ENCODE results near the gene GTF2H2.
"Not testable (repeated sequence)": the region's sequence is repeated elsewhere in the genome, so short reads cannot be mapped to it uniquely, and the experiment has no call there.

Gene GTF2H2

GRCh38 chr5:71067262-71067928 lies at the start of gene GTF2H2:
Gene GTF2H2, minus strand, starts transcription at chr5:71067676. Its CDS starts 4,913 bp downstream, at chr5:71062763.
- DNase-seq (ENCODE audit: extremely low read depth, low read depth), result not testable (repeated sequence)

- DNase-seq (ENCODE audit: extremely low read depth, low read depth), result not testable (repeated sequence)
These were observed 42.3 kb upstream of the GTF2H2 start for GRCh38 chr5:71109730-71110275.

- not testable (repeated sequence) for DNase-seq (ENCODE audit: extremely low read depth, low read depth)
These were observed 32.5 kb upstream of the GTF2H2 start for GRCh38 chr5:71099996-71100395.

DNA sequence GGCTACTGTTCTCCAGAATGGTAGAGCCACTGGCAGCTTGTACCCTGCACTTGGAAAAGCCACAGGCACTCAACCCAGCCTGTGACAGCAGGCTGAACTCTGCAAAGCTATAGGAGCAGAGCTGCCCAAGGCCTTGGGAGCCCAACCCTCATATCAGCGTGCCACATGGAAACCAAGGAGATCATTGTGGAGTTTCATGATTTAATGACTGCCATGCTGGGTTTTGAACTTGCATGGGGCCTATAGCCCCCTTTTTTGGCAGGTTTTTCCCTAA lies 30.4 kb upstream of the GTF2H2 start:
- not testable (repeated sequence) for DNase-seq (ENCODE audit: extremely low read depth, low read depth)

DNA sequence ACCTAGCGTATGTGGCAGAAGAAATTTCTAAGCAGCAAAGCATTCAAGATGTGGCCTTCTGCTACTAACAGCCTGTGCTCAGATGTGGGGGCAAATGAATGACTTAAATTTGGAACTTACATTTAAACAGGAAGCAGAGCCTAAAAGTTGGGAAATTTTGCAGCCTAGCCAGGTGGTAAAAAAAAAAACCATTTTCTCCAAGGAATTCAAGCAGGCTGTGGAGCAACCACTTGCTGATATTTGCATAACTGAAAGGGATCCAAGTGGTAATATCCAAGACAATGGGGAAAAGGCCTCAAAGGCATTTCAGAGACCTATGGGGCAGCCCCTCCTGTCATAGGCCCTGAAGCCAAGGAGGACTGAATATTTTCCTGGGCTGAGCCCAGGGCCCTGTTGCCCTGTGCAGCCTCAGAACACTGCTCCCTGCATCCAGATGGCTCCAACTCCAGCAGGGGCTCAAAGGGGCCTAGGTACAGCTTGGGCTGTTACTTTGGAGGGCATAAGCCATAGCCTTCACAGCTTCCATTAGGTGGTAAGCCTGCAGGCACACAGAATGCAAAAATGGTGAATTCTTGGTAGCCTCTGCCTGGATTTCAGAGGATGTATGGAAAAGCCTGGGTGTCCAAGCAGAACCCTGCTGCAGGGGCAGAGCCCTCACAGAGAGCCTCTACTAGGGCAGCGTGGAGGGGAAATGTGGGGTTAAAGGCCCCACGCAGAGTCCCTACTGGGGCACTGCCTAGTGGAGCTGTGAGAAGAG lies 29.9 kb upstream of the GTF2H2 start:
- not testable (repeated sequence) for DNase-seq (ENCODE audit: extremely low read depth, low read depth)

DNA sequence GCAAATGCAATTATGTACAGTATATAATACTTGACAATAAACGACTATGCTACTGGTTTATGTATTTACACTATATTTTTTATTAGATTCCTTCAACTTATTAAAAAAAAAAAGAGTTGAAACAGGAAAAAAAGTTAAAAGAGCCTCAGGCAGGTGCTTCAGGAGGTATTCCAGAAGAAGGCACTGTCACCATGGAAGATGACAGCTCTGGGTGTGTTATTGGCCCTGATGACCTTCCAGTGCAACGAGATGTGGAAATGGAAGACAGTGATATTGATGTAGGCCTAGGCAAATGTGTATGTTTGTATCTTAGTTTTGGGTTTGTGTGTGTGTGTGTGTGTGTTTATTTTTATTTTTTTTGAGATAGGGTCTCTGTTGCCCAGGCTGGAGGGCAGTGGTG lies 22.3 kb upstream of the GTF2H2 start:
- not testable (repeated sequence) for DNase-seq (ENCODE audit: extremely low read depth, low read depth)

DNA sequence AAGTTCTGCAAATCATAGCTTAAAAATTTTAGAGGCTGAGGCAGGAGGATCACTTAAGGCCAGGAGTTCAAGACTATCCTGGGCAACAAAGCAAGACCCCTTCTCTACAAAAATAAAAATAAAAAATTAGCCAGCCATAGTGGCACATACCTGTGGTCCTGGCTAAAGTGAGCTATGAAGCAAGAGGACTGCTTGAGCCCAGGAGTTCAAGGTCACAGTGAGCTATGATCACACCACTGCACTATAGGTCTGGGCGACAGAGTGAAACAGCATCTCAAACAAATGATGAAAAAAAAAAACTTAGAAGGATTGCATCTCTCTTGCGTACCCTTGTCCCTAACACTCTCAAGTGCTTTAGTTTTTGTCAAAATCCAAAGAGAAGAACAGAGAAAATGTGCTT lies 21.3 kb upstream of the GTF2H2 start:
- DNase-seq (ENCODE audit: extremely low read depth, low read depth), result not testable (repeated sequence)

DNA sequence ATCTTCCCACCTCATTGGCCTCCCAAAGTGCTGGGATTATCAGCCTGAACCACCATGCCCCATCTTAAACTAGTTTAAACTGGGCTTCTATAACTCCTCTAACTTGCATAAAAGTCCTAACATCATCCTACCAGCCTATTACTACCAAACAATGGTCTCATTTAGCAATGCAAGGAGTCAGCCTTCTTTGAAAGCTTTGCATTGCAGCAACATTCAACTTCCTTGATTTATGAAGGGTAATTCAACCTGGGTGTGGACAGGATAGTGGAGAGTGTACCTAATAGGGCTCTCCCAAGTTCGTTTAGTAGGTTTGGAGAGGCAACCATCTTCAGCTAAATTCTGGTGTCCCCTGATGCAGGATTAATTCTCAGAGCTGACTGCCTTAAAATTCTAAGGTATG lies 18.7 kb upstream of the GTF2H2 start:
- DNase-seq (ENCODE audit: extremely low read depth, low read depth), result not testable (repeated sequence)

GRCh38 chr5:71084280-71085063 lies 17.0 kb upstream of the GTF2H2 start:
- DNase-seq (ENCODE audit: extremely low read depth, low read depth), result not testable (repeated sequence)

GRCh38 chr5:71082898-71083297 lies 15.4 kb upstream of the GTF2H2 start:
- DNase-seq (ENCODE audit: extremely low read depth, low read depth), result not testable (repeated sequence)

DNA sequence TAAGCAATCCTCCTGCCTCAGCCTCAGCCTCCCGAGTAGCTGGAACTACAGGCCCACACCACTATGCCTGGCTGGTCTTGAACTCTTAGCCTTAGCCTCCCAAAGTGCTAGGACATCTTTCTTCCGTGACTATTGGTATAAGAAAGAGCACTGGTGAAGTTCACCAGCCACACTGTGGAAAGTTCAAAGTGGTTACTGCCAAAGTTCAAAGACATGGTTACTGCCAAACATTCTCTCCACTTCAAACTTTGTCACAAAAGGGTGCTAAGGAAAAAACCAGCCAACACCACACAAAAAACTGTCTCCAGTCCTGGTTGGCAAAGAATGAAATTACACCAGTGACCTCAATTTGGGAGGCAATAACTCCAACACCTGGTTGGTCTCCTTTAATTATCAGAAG lies 14.9 kb upstream of the GTF2H2 start:
- not testable (repeated sequence) for DNase-seq (ENCODE audit: extremely low read depth, low read depth)

DNA sequence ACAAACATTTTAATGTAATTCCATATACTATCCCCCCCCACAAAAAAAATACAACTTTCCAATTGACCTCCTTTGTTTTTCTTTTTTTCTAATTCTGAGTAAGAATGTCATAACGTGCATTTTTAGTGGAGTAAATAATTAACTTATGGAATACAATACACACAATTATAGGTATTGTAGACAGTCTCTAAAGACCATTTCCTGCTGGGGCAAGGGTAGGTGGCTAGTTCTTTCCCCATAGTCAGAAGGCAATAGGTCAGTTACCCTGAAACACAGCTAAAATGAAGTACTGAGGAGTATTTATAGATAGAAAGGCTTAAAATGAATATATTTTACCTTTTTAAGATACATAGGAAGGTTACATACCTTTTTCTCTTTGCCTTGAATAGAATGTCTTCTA lies 6.2 kb downstream of the GTF2H2 start:
- DNase-seq (ENCODE audit: extremely low read depth, low read depth), result not testable (repeated sequence)

DNA sequence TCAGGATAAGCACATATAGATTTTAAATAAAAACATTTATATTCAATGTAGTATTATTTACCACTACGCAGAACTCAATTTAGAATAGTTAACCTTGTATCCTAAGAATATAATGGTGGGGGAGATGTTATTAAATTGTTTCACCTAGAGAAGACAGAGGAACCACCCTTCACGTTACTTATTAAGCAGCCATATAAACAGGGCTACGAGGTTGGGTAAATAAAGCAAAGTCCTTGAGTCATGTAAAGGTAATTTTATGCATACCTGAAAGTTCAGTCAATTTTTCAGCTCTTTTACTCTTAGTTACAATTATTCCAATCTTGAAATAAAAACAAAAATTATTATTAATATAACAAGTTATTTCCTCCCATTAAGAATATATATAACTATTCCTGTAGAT lies 8.1 kb downstream of the GTF2H2 start:
- DNase-seq (ENCODE audit: extremely low read depth, low read depth), result not testable (repeated sequence)

DNA sequence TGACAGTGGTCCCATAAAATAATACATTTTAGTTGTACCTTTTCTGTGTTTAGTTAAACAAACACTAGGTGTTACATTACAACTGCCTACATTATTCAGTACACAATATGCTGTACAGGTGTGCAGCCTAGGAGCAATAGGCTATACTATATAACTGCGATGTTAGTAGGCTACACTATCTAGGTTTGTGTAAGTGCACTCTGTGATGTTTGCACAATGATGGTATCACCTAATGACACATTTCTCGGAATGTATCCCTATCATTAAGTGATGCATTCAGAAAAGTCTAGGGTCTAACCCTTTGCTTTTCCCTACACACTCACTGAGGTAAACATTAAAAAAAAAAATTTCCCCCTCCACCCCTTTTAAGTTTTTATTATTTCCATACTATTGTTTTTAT lies 22.7 kb downstream of the GTF2H2 start:
- DNase-seq (ENCODE audit: extremely low read depth, low read depth), result not testable (repeated sequence)

DNA sequence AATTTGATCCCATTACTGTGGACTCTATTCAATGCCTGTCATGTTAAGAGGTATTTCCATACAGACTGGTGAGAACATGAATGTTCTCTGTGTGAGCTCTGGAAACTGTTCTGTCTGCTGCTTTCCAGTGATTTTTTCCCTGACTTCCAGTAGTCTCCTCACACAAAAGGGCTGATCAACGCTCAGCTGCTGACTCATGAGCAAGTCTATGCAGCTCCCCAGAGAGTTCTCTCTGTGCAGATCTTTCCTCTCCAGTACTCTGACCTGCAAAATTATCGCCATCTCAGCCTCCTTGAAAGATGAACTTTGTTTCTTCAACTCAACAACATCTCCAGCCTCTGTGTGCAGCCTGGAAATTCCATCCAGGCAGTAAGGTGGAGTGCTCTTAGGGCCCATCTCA lies 23.3 kb downstream of the GTF2H2 start:
- not testable (repeated sequence) for DNase-seq (ENCODE audit: extremely low read depth, low read depth)

DNA sequence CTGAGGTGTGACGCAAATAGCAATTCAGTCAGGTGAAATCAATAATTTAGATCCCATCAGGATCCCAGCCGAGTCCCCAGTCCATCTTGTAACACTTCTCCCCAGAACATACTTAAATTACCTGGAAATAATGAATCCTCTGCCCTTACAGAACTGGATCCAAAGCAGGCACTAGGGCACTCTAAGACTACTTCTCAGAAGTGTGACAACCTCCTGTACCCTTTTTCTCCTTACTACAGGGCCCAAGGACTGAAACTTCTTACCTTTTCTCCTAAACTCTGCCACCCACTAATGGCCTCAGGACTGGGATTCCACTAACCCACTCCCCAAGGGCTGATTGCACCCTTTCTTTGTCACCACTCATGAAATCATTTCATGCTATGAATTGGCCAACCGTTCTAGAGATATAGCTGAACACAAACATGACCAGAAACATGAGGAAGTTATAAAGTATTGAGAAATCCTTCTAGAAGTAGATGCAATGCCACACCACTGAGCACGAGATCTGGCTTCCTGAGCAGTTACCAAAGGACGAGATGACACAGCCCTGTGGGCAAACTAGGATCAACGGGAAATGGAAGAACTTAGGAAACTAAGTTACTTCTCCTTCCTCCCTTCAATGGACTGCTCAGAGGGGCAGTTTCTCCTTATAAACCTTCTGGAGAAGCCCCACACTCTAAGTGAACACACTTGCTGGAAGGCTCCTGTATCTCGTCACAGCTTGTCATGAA lies 36.3 kb downstream of the GTF2H2 start:
- DNase-seq (ENCODE audit: extremely low read depth, low read depth), result not testable (repeated sequence)

DNA sequence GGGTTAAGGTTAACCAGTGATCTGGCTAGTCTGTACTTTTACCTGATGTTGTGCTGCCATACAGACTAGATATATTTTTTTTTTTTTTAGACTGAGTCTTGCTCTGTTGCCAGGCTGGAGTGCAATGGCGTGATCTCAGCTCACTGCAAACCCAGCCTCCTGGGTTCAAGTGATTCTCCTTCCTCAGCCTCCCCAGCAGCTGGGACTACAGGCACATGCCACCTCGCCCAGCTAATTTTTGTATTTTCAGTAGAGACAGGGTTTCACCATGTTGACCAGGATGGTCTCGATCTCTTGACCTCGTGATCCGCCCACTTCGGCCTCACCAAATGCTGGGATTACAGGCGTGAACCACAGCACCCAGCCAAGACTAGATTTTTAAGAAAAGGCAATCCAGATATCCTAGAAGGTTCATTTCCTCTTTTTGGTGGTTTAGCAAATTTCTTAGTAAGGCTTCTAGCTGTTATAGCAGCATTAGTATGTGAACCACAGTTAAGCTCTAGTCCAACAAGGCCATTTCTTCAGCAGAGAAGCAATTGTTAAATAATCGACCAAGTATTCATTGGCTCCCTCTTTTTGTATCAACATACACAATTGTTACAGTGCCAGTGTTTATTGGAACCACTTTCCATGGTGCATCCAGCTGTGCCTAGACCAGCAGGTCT lies 42.1 kb downstream of the GTF2H2 start, which contains the start of gene NAIP:
Gene NAIP (minus strand): TSS at position 51 of the 665 bp plus-strand sequence. CDS start 12,424 bp downstream, outside the sequence.
- DNase-seq (ENCODE audit: extremely low read depth, low read depth), result not testable (repeated sequence)

- not testable (repeated sequence) for DNase-seq (ENCODE audit: extremely low read depth, low read depth)
These were observed 46.8 kb downstream of the GTF2H2 start for GRCh38 chr5:71020643-71021042.

GRCh38 chr5:71018376-71019005 lies 49.0 kb downstream of the GTF2H2 start:
- not testable (repeated sequence) for DNase-seq (ENCODE audit: extremely low read depth, low read depth)
